Activated T-cell treated with anti-CD3 and anti-CD28 coated beads for 48 hours (primary cell): ENCODE measurements around the gene ABHD11.
"Not testable (repeated sequence)": the region's sequence is repeated elsewhere in the genome, so short reads cannot be mapped to it uniquely, and the experiment has no call there.

Experiments
- DNase-seq: peaks from one replicate; pipeline ENCODE4 v3.0.0-alpha.2; 2020; ENCODE audit warnings: low read depth

Gene ABHD11

GRCh38 chr7:73718905-73719805 lies 19.4 kb downstream of the ABHD11 start, which contains the start of gene STX1A:
TSS of gene STX1A (minus strand) at chr7:73719669. CDS start at chr7:73719631, 38 bp downstream.
- DNase-seq: peak; percentile 77

GRCh38 chr7:73718438-73718881 lies 20.1 kb downstream of the ABHD11 start:
- no peak for DNase-seq

DNA sequence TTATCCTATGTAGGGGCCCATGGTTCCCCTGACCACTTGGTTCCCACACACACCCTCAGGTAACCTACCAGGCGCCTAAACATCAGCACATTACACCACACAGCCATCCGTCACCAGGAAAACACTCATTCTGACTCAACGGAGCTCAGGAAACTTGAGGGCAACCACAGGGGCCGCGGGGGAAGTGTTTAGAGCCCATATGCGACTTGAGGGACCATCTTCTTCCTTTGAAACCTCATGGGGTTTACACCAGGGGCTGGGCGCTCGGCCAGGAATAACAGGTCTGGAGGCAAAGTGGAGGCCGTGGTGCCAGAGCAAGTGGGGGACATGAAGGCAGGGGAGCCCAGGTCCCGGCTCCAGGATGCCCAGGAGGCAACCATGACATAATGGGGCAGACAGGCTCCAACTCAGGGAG lies 20.6 kb downstream of the ABHD11 start:
- peak; percentile 74 for DNase-seq

GRCh38 chr7:73717025-73717807 lies 21.4 kb downstream of the ABHD11 start:
- DNase-seq: no peak

DNA sequence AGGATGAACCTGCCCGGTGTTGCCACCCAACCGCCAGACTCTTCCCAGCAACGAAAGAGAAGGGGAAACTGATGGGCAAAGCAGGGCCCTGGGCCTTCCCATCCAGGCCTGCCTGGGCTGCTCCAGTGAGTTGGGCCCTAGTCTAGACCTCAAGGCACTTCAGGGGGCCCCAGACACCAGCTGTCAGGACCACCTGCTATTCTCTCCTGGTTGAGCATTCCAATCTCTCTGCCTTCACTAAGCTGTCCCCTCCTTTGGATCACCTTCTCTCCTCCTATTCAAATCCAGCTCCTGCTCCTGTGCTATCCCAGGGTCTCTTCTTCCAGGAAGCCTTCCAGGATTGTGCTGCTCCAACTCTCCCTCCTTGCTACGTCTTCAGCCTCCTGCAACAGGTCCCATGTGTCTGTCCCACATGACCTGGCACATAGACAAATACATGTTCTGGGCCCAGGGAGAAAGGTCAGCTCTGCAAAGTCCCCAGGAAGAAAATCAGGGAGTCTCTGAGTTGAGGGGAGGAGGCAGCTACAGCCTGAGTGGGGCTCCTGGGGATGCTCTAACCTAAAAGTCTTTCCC lies 22.2 kb downstream of the ABHD11 start:
- DNase-seq: no peak

DNA sequence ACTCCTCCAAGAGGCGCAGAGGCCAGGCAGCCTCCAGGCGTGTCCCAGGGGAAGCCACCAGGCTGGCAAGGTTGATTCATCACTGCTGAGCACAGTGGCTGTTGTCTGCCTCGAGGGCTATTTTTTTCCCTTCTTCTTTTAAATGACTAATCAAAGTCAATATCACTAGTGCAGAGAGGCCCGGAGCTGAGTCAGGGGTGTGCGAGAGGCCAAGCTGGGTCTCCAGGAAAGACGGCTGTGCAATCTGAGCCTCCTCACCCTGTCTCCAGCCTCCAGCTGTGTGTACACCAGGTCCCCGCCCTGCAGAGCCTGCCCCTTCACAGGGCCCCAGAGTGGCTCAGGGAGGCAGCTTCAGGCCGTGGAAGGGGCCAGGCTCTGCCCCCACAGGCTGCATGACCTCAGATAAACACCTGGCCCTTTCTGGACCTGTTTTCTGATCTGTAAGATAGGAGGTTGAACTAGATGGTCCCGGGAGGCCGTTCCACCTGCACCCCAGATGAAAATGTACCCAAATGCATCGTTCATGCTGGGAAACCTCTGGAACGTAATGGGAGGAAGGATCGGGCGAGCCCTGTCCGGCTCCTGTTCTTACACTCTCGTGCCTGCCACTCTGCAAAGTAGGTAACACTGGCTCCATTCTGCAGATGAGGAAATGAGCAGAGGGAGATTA lies 22.8 kb downstream of the ABHD11 start:
- peak; percentile 64 for DNase-seq

GRCh38 chr7:73713319-73713718 lies 25.3 kb downstream of the ABHD11 start:
- DNase-seq: not testable (repeated sequence)

GRCh38 chr7:73712773-73713172 lies 25.8 kb downstream of the ABHD11 start:
- DNase-seq: no peak

DNA sequence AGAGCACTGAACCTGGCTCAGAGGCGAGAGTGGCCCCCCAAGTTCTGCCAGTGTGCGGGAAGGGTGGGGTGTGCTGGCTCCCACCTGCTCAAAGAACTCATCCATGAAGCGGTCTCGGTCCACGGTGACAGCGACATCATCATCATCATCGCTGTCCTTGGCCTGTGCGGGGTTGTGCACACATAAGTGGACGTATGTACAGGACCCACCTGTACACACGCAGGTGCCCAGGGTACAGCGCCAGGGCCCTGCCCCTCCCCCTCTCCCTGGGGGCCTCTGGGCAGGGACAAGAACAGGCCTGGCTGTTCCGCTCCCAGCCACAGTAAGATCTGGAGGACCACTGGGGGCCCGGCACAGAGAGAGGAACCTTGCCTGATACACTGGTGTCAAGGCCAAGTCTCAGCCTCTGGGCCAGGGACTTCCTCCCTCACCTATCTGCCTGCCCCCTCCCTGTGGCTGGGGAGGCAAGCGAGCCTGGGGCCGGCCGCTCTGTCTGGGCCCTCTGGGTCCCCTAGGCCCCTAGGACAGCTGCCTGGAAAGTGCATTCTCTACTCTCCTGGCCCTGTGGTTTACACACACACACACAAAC lies 29.5 kb downstream of the ABHD11 start:
- DNase-seq: no peak

DNA sequence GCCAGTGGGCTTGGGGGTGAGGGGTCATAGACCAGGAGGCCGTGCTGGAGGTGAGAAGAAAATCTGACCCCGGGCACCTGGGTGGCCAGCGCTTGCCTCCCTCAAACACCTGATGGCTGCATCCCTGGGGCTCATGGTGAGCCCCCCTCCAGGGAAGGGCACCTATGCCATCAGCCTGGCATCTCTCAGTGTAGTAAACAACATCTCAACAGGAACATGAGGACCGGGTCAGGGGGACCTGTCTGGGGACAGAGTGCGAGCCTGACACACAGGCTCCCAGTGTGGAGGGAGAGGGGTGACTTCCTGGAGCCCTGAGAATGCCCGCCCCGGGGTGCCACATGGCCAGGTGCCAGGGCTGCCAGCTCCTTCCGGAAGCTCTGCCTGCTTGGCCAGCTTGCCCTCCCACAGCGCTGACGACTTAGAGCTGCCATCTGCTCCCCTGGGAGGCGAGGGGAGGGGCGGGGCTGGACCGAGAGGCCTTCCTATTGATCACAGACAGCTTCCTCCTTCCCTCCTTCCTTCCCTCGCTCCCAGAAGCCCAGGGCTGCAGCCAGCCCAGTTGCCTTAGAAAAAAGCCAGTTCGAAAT lies 31.5 kb downstream of the ABHD11 start:
- DNase-seq: no peak

GRCh38 chr7:73706126-73707044 lies 32.2 kb downstream of the ABHD11 start:
- DNase-seq: peak; percentile 45

GRCh38 chr7:73705551-73705920 lies 33.1 kb downstream of the ABHD11 start:
- no peak for DNase-seq

DNA sequence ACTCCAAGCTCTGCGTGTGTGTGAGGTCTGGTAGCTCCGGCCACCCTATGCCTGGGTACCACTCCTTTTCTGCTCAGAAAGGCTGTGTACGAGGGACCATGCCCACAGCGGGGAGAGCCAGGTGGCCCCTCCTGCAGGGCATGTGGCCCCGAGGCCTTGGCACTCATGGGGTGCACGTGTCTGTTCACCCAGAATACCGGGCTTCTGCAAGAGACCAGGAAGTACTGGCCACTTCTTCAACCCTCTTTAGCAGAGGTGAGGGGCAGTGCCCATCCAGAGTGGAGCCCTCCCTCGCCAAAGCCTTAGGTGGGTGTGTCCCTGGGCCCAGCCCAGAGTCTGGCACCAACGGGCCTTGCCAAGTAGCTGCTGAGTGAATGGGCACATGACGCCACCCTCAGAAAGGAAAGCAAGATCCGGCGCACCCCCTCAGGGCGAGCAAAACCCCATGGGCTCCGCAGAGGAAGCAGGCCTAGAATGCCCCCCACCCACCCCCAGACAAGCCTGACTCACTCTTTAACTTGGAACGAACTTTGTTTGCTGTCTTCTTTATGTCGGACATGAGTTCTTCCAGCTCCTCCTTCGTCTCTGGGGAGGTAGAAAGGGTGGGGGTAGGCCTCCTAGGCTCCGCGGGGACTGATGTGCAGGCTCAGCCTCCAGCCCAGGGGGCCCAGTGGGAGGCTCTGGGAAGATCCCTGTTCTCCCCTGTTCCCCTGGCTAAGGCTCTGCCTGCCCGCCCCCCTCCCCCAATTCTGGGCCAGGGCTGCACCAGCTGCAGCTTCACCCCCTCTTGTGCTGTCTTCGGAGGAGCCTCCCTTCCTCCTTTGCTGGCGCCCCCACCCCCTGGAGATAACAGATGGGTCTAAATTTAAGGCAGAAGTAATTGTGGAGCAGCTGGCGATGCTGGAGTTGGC lies 33.7 kb downstream of the ABHD11 start:
- DNase-seq: no peak

GRCh38 chr7:73703757-73704639 lies 34.6 kb downstream of the ABHD11 start:
- peak; percentile 35 for DNase-seq

- no peak for DNase-seq
Observed at GRCh38 chr7:73703225-73703624, 35.4 kb downstream of the ABHD11 start.

DNA sequence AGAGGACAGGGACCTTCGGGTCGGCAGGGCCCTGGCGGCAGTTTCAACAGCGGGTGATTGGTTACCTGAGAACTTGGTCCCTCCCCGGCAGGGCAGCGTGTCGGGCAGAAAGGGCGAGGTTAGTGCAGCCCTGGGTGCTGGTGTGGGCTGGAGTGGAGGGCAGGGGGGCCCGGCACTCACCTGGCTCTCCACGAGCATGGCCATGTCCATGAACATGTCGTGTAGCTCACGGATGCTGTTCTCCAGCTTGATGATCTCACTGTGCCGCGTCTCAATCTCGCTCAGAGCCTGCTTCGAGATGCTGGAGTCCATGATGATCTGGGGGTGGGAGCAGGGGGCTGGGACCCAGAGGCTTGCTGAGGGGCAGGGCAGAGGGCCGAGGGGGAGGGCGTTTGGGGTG lies 35.9 kb downstream of the ABHD11 start:
- DNase-seq: no peak

- DNase-seq: no peak
Observed at GRCh38 chr7:73702226-73702625, 36.4 kb downstream of the ABHD11 start.

- no peak for DNase-seq
Observed at GRCh38 chr7:73701357-73701995, 37.1 kb downstream of the ABHD11 start.
